Stimulated activated CD4-positive, alpha-beta T cell treated with anti-CD3 and anti-CD28 coated beads, TNF-alpha, amount 100 ng/mL, for 4 hours (primary cell): ENCODE data around the gene VAMP4.

ENCODE experiments used
- DNase-seq, 3 experiments: peaks; one replicate each; pipeline ENCODE4 v3.0.0-alpha.2; 2020; ENCODE audit warnings: low read depth in 3 of 3

VAMP4 gene

DNA sequence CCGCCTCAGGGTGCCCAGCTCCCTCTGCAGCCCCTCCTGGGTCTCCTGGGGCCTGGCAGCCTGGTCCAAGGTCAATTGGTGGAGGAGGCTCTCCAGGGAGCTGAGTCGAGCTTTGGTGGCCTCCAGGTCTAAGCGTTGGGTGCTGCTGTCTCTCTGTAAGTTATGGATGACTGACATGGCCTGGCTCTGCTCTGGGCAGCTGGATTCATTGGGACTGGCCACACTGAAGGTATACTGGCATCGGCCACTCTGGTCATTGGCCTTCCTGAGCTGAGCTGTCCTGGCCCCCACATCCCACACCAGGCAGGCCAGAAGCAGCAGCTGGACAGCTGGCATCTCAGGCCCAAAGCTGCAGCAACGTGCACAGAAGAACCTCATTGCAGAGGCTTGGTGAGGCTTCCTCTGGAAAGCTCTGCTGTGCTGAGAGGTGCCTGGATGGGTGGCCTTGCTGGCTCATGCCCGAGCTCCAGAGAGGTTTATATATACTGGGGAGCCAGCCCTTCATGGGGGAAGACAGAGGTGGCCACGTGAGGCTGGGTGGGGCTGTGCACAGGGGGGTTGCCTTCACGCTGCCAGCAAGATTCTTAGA lies 89.5 kb downstream of the VAMP4 start, which contains the start of gene MYOC:
MYOC (minus strand) TSS at position 455 of the 589 bp plus-strand sequence; CDS start at position 378, 77 bp downstream.
- DNase-seq: no peak
